NCI-H1436 treated with DMSO at 0.1 percent for 48 hours (cell line): ENCODE results near the gene MED10.

ENCODE experiments used
- DNase-seq: peaks from one replicate; lab custom pipeline; 2025; lab: John Stamatoyannopoulos, UW

MED10 gene

DNA sequence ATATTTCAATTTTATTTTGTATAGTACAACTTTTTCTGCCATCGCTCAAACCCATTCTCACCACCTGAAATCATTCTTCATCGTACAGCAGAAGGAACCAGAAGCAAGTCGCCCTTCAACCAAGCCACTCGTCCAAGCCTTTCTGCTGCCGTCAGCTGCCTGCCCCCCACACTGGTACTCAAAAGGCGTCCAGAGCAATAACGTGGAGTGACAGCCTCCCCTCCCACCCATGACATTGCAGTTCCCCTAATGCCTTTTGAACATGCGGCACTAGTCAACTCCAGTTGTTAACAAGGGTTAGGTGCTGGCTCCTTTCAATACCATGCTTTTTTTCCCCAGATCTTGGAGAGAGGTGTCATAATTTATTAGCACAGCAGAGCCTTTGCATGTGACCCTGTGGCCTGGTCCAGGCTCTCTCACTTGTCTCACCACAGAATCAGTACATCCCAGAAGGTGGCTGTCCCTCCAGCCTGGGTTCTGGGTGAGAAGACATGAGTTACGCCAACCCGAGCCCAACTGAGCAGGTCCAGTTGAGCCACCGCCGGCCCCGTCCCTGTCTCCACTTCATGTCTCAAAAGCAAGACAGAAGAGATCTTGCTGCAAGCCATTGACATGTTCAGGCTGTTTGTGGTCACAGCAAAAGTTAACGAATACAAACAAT, 20.4 kb upstream of the MED10 start:
- no peak for DNase-seq

DNA sequence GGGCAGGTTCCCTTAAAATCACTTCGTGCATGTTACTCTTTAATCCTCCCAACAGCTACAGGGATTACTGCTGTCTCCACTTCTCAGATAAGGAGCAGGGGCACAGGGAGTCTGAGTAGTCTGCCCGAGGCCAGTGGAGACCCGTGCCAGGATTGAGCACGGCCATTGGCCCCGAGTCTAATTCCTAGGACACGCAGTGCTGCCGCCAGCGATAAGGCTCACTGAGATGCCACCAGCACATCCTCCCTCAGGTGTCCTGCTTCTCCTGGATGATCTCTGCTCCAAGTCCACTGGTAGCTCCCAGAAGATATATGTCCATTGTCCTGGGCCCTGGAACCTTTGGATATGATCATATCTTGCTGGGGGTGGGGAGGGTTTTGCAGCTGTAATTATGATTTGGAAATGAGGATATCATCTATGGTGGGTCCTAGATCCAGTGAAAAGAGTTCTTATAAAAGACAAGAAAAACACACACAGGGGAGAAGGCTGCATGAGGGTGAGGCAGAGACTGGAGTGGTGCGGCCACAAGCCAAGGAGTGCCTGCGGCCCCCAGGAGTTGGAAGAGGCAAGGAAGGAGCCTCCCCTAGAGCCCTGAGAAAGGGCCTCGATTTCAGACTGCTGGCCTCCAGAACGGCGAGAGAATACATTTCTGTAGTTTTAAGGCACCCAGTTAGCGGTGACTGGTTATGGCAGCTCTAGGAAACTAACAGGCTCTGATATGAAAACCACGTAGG, 19.4 kb upstream of the MED10 start:
- no peak for DNase-seq

DNA sequence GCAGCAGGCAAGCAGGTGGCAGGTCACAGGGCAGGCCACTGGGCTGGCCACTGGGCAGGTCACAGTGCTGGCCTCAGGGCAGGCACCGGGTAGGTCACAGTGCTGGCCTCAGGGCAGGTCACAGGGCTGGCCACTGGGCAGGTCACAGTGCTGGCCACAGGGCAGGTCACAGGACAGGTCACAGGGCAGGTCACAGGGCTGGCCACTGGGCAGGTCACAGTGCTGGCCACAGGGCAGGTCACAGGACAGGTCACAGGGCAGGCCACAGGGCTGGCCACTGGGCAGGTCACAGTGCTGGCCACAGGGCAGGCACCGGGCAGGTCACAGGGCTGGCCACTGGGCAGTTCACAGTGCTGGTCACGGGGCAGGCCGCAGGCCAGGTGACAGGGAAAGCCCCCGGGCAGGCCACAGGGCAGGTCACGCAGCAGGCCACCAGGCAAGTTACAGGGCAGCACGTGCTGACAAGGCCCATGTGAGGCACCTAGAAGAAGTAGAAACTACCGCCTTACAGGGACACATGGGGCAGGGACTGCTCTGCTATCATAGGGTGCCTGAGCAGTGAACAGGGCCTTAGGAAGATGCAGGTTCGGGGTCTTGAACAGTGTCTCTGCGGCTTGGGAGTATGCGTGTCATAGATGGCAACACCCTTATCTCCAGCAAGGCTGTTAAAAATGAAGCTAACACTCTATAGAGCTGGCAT, 18.6 kb upstream of the MED10 start:
- no peak for DNase-seq

DNA sequence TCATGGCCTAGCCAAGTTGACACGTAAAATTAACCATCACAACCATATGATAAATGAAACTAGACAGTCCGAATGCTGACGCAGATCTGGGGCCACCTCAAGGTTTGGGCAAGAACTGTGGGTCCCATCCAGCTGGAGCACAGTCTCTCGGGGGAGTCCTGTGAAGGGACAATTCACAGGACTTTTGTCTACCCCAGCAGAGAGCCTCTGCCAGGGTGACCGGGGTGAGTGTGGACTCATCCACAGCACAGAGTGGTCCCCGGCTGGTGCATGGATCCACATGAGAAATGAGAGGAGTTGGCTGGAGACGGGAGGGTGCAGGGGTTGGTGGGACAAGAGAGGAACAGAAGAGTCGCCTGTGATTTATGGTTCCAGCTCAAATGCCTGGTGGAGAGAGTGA, 17.7 kb upstream of the MED10 start:
- DNase-seq: no peak

DNA sequence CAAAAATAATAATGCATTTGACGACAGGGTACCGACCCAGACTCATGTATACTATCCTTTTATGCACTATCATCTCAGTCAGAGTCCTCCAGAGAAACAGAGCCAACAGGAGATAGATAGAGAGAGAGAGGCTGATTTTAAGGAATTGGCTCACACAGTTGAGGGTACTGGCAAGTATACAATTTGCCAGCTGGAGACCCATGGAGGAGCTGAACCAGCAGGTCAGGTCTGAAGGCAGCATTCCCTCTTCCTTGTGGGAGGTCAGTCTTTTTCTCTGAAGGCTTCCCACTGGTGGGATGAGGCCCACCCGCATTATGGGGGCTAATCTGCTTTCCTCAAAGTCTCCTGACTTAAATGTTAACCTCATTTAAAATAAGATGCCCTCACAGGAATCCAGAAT, 17.3 kb upstream of the MED10 start:
- DNase-seq: no peak

DNA sequence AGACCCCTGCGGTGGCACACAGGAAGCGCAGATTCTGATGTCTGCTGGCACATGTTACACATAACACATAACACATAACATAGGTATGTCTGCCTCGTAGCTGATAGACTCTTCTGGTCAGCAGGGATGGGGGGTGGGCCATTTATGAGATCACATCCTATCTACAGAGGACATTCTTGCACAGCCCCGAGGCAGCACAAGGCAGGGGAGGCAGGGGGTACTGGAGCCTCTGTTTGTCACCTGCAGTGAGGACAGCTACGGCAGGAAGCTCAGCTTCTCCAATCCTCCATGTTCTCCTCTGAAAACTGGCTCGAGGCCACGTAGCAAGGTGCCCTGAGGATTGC, 16.7 kb upstream of the MED10 start:
- no peak for DNase-seq

DNA sequence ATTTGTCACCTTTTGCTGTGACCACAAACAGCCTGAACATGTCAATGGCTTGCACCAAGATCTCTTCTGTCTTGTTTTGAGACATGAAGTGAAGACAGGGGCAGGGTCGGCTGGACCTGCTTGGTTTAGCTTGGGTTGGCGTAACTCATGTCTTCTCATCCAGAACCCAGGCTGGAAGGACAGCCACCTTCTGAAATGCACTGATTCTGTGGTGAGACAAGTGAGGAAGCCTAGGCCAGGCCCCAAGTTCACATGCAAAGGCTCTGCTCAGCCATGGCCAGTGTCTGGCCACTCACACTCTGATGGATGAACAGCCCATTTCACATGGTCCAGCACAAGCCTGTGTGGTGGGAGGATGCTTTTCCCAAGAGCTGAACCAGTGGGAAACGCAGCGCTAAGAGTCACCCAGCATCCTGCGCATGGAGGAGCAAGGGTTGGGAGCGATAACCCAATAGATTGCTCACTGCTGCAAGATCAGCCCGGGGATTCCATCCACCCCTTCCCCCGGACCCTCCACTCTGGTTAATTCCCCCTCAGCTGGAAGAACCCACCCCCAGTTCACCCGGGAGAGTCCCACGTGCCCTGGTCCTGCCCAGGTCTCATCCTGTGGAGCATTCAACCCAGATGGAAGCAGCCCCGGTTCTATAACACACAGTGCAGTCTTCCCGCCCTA, 16.2 kb upstream of the MED10 start:
- no peak for DNase-seq

DNA sequence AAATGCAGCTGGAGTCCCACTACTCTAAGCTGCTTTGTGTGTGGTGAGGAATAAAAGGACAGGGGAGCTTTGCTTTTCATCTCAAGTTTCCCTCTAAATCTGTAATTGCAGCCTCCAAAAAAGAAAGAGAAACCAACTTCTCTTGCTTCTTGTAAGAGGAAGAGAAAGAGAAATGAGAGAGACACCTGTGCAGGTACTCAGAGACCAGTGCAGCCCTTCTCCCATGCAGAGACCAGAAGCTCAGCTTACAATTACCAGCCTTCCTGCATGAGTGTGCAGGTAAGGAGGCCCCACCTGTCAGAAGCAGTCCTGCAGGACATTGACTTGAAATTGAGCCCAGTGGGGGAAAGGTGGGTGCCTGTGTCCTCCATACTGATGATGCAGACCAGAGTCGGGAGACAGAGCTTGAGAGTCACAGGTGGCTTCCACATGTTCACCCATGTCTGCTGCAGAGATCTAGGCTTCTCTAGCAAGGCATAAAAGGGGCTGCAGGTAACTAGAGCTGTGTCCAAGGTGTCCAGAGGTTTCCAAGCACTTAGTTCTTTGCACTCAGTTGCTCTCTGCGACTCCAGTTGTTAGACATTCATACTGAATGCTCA, 15.3 kb upstream of the MED10 start:
- DNase-seq: no peak

DNA sequence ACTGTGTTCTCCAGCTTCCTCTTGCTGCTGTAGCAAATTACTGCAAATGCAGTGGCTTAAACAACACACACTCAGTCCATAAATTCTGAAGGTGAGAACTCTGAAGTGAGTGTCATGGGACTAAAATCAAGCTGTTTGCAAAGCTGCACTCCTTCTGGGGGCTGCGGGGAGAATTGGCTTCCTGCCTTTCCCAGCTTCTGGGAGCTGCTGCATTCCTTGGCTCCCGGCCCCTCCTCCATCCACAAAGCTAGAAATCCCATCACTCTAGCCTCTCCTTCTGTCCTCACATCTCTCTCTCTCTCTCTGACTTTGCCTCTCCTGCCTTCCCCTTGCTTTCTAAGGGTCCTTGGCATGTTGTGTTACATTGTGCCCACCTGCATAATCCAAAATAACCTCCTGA, 14.2 kb upstream of the MED10 start:
- no peak for DNase-seq

DNA sequence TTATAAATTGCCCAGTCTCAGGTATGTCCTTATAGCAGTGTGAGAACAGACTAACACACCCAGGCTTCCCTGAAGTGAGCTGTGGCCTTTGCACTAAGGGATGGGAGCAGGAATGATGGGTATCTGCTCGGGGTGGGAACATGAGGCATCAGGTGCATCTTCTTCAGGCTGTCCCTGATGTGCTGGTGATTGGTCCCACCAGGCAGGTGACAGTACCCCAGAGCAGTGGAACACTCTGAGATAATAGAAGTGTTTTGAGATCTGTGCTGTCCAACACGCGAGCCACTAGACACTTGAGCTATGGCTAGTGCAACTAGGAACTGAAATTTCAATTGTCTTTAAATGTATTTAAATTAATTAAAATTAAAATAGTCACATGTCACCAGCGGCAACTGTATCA, 12.8 kb upstream of the MED10 start:
- DNase-seq: no peak

DNA sequence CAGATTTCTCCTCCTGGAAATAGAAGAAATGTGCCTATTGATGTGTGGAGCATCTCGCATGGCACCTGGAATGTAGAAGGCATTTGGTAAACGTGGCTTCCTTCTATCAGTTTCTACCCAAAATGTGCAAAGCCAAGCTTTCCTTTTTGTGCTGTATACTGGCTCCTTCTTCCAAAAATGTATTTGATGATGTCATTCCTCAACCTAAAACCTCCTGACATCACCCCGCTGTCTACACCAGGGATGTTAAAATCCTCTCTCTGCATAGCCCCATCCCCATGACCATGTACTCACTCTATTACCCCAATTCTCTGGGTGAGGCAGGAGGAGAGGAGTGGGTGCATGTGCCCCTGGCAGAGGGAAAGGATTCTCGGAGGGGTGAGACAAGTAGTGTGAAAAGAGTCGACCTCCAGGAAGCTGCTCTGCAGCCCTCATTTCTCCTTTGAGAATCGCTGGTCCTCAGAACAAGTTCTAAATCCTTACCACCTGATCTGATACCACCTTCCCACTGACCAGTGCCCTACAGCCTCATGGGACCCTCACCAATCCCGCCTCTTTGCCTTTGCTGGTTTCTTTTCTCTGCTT, 11.7 kb upstream of the MED10 start:
- DNase-seq: no peak

DNA sequence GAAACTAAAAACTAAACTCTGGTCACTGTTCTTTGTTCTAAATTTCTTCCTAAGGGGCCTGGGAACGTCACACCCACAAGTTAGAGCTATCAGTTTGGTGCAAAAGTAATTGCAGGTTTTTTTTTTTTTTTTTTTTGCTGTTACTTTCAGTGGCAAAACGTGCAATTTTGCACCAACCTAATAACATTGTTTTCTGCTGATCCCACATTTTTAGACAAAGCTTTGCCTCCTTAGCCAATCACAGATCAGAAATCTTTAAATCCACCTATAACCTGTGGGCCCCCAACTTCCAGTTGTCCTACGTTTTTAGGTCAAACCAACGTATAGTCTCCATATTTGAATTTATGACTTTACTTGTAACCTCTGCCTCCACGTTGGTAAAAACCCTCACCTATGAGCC, 11.1 kb upstream of the MED10 start:
- DNase-seq: no peak

DNA sequence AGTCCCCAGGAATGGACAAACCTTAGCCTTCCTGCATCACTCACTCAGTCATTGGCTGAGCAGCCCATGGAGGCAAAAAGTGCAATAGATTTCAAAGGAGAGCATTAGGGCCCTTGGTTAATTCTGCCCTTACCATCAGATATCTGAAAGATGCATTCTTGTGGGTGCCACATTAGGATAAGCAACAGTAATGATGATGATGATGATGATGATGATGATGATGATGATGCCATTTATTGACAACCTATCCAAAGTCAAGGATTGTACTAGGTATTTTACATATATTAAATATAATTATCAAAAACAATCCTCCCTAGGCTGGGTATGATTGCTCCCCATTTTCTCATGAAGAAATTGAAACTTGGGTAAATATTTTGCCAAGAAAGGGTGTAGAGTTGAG, 9.6 kb upstream of the MED10 start:
- DNase-seq: no peak

DNA sequence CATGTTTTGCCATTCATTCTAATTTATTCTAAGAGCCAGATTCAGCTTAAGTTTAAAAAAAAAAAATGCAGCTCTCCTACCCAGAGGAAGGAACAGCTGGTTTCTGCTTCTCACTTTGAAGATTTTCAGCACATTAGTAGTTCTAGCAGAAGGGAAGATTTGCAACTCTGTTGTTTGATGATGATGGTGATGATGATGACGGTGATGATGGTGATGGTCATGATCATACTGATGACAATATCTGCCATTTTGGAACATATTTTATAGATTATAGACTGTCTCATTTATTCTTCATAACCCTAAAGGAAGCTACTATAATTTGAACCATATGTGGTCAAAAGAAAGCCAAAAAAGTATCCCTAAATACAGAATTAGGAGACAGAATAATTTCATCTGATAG, 7.9 kb upstream of the MED10 start:
- DNase-seq: no peak

DNA sequence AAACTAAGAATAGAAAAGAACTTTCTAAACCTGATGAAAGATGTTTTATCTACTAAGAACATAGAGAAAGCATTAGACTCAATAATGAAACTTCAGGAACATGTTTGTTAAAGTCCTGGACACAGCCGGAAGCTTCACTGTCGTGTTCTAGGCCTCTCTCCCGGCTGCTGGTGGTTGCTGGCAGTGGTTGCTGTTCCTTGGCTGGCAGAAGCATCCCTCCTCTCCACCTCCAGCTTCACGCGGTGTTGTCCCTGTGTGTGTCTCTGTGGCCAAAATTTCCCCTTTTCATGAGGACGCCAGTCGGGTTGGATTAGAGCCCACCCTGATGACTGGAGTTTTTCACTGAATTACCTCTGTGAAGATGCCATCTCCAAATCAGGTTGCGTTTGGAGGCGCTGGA, 6.5 kb upstream of the MED10 start:
- no peak for DNase-seq

DNA sequence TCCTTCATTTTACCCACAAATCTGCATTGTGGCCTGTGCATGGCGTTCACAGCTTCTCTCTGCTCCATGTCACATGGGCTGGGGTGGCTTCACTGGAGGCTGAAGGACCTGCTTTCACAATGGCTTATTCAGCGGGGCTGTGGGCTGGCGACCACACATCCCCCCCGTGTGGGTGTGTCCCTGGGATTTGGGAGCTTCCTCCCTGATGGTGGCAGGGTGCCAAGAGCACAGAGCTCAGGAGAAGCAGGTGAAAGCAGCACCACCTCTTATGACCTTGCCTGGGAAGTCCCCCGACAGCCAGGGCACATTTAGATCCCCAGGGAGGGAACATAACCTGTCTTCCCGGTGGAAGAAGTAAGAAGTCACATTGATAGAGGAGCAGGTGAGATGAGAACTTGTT, 5.0 kb upstream of the MED10 start:
- DNase-seq: no peak

DNA sequence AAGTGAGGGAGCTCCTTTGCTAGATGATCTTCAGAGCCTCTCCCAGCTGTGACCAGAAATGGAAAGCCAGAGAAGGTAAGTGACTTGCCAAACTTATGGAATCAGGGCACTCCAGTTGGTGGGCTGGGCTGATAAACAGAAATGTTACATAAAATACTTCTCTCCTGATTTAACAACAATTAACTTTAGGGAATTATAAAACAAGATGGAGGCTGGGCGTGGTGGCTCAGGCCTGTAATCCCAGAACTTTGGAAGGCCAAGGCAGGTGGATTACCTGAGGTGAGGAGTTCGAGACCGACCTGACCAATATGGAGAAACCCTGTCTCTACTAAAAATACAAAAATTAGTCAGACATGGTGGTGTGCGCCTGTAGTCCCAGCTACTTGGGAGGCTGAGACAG, 899 bp upstream of the MED10 start:
- DNase-seq: no peak

DNA sequence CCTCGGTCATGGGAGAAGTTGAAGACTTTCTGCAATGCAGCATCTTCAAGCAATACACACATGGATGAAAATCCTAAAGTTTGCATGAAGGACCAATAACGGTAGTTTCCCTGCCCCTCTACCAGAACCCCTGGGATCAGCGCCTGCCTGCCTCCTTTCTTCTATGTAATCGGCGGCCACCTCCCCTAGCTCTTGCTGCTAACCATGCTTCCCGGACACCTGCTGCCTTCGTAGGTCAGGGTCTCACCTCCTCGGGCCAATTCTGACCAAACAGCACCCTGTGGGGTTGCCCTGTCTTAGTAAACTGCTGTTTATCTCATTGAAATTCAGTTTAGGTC, 388 bp upstream of the MED10 start:
- no peak for DNase-seq

DNA sequence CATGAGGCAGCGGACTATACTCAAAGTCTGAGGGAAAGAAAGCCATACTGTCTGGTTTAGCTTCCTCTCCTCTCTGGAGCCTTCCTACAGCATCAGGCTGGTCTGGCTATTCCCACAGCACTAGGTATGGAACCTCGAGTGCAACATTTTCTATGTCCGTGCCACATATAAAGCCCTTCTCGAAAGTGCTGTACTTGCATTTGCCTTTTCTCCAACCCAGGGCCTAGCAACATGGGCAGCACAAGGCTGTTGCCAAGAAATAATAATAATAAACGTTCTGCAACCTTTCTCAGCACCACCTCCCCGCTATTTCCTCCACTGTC, 804 bp downstream of the MED10 start:
- no peak for DNase-seq

DNA sequence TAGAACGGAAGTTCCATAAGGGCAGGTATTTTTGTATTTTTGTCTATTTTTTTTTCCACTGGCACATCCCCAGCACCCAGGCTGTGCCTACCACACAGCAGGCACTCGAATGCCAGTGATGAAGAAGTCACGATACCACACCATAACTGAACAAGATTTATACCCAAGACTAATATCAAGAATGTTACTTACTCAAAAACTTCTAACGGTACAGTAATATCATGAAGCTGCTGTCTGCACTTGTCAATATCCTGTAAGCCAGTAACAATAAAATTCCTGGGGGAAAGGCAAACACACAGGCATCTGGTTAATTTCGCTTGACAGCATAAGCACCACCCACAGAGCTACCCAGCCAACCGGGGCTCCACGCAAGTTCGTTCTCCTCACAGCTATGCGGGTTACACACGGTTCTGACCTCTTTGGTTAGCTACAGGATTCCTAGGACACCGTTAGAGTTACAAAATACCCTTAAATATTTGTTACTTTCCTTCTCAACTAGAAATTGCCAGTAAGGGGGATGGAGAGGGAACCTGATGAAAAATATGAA, 1.3 kb downstream of the MED10 start:
- DNase-seq: no peak

DNA sequence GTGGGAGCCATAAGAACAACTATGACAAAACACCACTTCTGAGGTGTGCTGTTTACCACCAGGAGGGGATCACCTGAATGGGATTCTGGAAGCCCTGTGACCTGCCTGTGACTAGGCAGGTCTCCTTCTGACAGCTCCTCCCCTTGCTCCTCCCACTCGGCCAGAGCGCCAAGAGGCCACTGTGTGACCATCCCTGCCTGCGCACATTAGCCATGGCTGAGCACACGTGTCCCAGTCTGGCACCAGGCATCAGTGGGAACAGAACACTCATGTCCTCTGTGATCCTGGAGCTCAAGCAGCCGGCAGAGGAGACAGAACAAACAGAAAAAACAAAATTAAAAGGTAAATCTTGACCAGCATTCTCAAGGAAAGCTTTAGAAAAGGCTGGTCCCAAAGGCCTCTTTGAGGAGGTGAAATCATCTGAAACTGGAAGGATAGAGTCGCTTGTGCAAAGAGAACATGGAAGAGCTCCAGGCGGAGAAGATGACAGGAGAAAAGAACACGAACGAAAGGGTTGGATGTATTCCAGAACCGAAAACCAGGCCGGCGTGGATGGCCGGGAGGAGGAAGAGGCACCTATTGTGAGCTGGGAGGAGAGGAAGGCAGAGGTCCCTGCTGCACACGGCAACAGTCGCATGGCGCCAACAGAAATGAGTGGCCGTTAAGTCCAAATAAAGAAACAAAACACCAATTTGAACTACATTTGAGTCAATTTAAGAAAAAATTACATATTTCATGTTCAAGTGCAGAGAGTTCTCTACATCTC, 5.1 kb downstream of the MED10 start:
- no peak for DNase-seq
